Fibroblast of lung (primary cell): Measurements from ENCODE around the gene TEX12.

Source experiments
- CTCF ChIP-seq, 2 donors: IDR thresholded peaks in 1 of 2; conservative IDR thresholded peaks in 1 of 2; 1 replicate in 1 of 2; 2 replicates in 1 of 2; pipeline ENCODE4 v1.5.1; 2011 to 2012; ENCODE audit warnings: low read length in 2 of 2, control low read depth in 1 of 2, inconsistent platforms in 1 of 2, low read depth in 1 of 2, mild to moderate bottlenecking in 1 of 2
- EZH2 ChIP-seq: IDR thresholded peaks from 2 replicates; pipeline ENCODE4 v1.5.1; 2012; ENCODE audit warnings: low read length, control low read depth, mild to moderate bottlenecking; ENCODE audit errors: missing control alignments

- TF ChIP-seq CTCF (conservative IDR thresholded peaks at IDR 0.05 in 1 of 2, IDR thresholded peaks at IDR 0.05 in 1 of 2; ENCODE audit: low read depth in 1 of 2, low read length in 2 of 2) (no peak), EZH2 (no peak)
These were observed 32.7 kb upstream of the TEX12 start for GRCh38 chr11:112134473-112134872.
